Lower leg skin (tissue), 4 donors: ENCODE results near the gene SRRM4. TPM values are rescaled to one million over a fixed set of nuclear protein-coding genes. Genes with fewer than 3 reads are reported as not detected.

Experiments used
- DNase-seq, 2 donors: peaks; one replicate each; pipeline ENCODE4 v3.0.0-alpha.2; 2019; ENCODE audit warnings: low spot score in 2 of 2
- H3K4me3 ChIP-seq: fragments of 200-600 bp; sonication (generic); 2 replicates; pipeline ENCODE4 v1.5.1; 2017; ENCODE audit warnings: mild to moderate bottlenecking, low read depth; ENCODE audit not compliant: poor library complexity, severe bottlenecking
- CTCF ChIP-seq, 3 donors: fragments of 450-650 bp; IDR thresholded peaks; one replicate each; pipeline ENCODE4 v1.5.1; 2016; ENCODE audit warnings: antibody characterized with exemption in 3 of 3, mild to moderate bottlenecking in 3 of 3, moderate library complexity in 2 of 3
- POLR2A ChIP-seq, 2 donors: fragments of 450-650 bp; IDR thresholded peaks; one replicate each; pipeline ENCODE4 v1.6.1; 2016 to 2017; ENCODE audit warnings: antibody characterized with exemption in 2 of 2, mild to moderate bottlenecking in 1 of 2, moderate library complexity in 1 of 2
- WGBS, 2 donors: methylation state at CpG; one replicate each; pipeline ENCODE4 v1.1.5; 2018; 5-methylcytosine and 5-hydroxymethylcytosine counted together
- intact Hi-C: fragments of 100-400 bp; cut with DNase I; formaldehyde crosslinking; loops from one replicate; pipeline ENCODE4 v1.15.0; 2023; ENCODE audit warnings: low total_unique reads
- total RNA-seq, 4 donors: library from RNA; depleted of rRNA; stranded (reverse); fragments of >200 nt; gene quantifications; one replicate each; pipeline ENCODE4 v1.1.0, GENCODE V29; 2016

Gene SRRM4
- total RNA-seq, 4 donors from 2014 or later = 0.03 TPM; not detected in 3

GRCh38 chr12:119198440-119198839 is 217.1 kb downstream of the SRRM4 start:
- DNase-seq = no peak
- TF ChIP-seq CTCF (IDR thresholded peaks at IDR 0.05) (no peak), POLR2A (IDR thresholded peaks at IDR 0.05) (no peak)
- intact Hi-C loops = no loop called here
- WGBS, 2 donors = 100% methylated on average over 2 of the region's 2 CpGs
- no peak overlapping the region for H3K4me3 ChIP-seq

GRCh38 chr12:119200601-119201000 is 219.3 kb downstream of the SRRM4 start:
- no peak for DNase-seq
- 91 to 94% methylated on average over 4 of the region's 4 CpGs for WGBS, 2 donors
- no peak overlapping the region for H3K4me3 ChIP-seq
- TF ChIP-seq CTCF (IDR thresholded peaks at IDR 0.05) (no peak), POLR2A (IDR thresholded peaks at IDR 0.05) (no peak)
- intact Hi-C loops = no loop called here

- 86 to 88% methylated on average over 9 of the region's 9 CpGs for WGBS, 2 donors
- intact Hi-C loops = no loop called here
- no peak overlapping the region for H3K4me3 ChIP-seq
- no peak for TF ChIP-seq CTCF (IDR thresholded peaks at IDR 0.05)
- TF ChIP-seq POLR2A (IDR thresholded peaks at IDR 0.05) = no peak
- DNase-seq = no peak
These were observed 220.6 kb downstream of the SRRM4 start for GRCh38 chr12:119201789-119202543.

GRCh38 chr12:119202544-119202943 is 221.2 kb downstream of the SRRM4 start:
- TF ChIP-seq POLR2A (IDR thresholded peaks at IDR 0.05) (no peak), CTCF (IDR thresholded peaks at IDR 0.05) (no peak)
- DNase-seq = no peak
- intact Hi-C loops = no loop called here
- H3K4me3 ChIP-seq = no peak overlapping the region
- 26 to 40% methylated on average over 2 of the region's 2 CpGs for WGBS, 2 donors

GRCh38 chr12:119204131-119204530 is 222.8 kb downstream of the SRRM4 start:
- intact Hi-C loops = no loop called here
- no peak overlapping the region for H3K4me3 ChIP-seq
- DNase-seq = no peak
- WGBS, 2 donors = 27 to 28% methylated on average over 2 of the region's 2 CpGs
- TF ChIP-seq CTCF (IDR thresholded peaks at IDR 0.05) = no peak
- TF ChIP-seq POLR2A (IDR thresholded peaks at IDR 0.05) = no peak
